GM10248 (cell line): ENCODE results near the gene SERAC1.

Experiments
- CTCF ChIA-PET: fragments of 300-600 bp; sonication (Branson Sonifier 250); formaldehyde crosslinking; extraction: SDS; loops from one replicate; lab custom pipeline; 2021; ENCODE audit warnings: antibody characterized with exemption; lab: Yijun Ruan, JAX
- POLR2A ChIA-PET: fragments of 350-650 bp; sonication (Branson Sonifier 250); formaldehyde crosslinking; extraction: SDS; loops from one replicate; lab custom pipeline; 2020; ENCODE audit warnings: antibody characterized with exemption; lab: Yijun Ruan, JAX
- DNase-seq: peaks from one replicate; pipeline ENCODE4 v3.0.0; 2012; ENCODE audit errors: extremely low spot score
- CTCF ChIP-seq: IDR thresholded peaks from 2 replicates; pipeline ENCODE4 v1.5.1; 2012; ENCODE audit warnings: mild to moderate bottlenecking, low read depth; ENCODE audit errors: extremely low read depth, missing control alignments, control extremely low read depth

The SERAC1 gene

GRCh38 chr6:158104696-158105095 lies 63.4 kb downstream of the SERAC1 start:
- DNase-seq = no peak
- no peak for TF ChIP-seq CTCF
- ChIA-PET CTCF (interaction anchor here (1.0 to 1.5 kb wide), 2 partner anchors 15 to 39 kb away, joined by 3 read pairs; no protein-coding TSS in a partner anchor), POLR2A (no interaction called here)

GRCh38 chr6:158103228-158103627 lies 64.8 kb downstream of the SERAC1 start:
- no peak for TF ChIP-seq CTCF
- CTCF ChIA-PET = interaction anchor here (1.1 kb wide), 1 partner anchor 77 kb away, joined by 3 read pairs; no protein-coding TSS in a partner anchor
- POLR2A ChIA-PET = no interaction called here
- no peak for DNase-seq

DNA sequence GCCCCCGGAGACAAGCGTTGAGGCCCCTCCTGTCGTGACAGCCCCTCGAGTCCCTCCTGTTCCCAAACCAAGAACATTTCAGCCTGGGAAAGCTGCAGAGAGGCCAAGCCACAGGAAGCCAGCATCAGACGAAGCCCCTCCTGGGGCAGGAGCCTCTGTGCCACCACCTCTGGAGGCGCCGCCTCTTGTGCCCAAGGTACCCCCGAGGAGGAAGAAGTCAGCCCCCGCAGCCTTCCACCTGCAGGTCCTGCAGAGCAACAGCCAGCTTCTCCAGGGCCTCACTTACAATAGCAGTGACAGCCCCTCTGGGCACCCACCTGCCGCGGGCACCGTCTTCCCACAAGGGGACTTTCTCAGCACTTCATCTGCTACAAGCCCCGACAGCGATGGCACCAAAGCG lies 72.4 kb downstream of the SERAC1 start:
- no peak for TF ChIP-seq CTCF
- ChIA-PET POLR2A (no interaction called here), CTCF (interaction anchor here (1.2 kb wide), 1 partner anchor 24 kb away, joined by 4 read pairs; no protein-coding TSS in a partner anchor)
- no peak for DNase-seq

- DNase-seq = no peak
- ChIA-PET POLR2A (no interaction called here), CTCF (interaction anchor here (1.2 kb wide), 1 partner anchor 23 kb away, joined by 4 read pairs; no protein-coding TSS in a partner anchor)
- TF ChIP-seq CTCF = no peak
Observed at GRCh38 chr6:158095031-158095430, 73.0 kb downstream of the SERAC1 start.

- ChIA-PET POLR2A (interaction anchor here (0.6 kb wide), 1 partner anchor 317 kb away, joined by 5 read pairs; no protein-coding TSS in a partner anchor), CTCF (no interaction called here)
- no peak for DNase-seq
- TF ChIP-seq CTCF = no peak
Observed at GRCh38 chr6:158092806-158093205, 75.3 kb downstream of the SERAC1 start.

- DNase-seq = no peak
- ChIA-PET POLR2A (no interaction called here), CTCF (interaction anchor here (8.7 kb wide), 1 partner anchor 15 kb away, joined by 59 read pairs; no protein-coding TSS in a partner anchor)
- TF ChIP-seq CTCF = no peak
Observed at GRCh38 chr6:158087224-158087867, 80.7 kb downstream of the SERAC1 start.
